ENCODE data around the gene NECTIN4.
"Not testable (repeated sequence)": the region's sequence is repeated elsewhere in the genome, so short reads cannot be mapped to it uniquely, and the experiment has no call there.

DNA sequence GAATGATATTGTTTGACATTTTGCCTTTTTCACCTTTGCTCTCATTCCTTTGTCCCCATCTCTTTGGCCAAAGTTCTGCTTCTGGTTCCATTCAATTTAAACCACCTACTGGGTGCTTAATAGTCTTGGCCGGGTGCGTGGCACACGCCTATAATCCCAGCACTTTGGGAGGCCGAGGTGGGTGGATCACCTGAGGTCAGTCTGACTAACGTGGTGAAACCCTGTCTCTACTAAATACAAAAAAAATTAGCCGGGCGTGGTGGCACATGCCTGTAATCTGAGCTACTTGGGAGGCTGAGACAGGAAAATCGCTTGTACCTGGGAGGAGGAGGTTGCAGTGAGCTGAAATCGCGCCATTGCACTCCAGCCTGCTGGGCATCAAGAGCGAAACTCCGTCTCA lies 66.9 kb downstream of the NECTIN4 start:
- not testable (repeated sequence) for TF ChIP-seq CTCF, POLR2A (IDR thresholded peaks at IDR 0.05)
